COLO668 (cell line): ENCODE measurements around the gene INAVA.

Experiments used
- DNase-seq: peaks from one replicate; lab custom pipeline; 2025; ENCODE audit not compliant: unreplicated experiment; lab: John Stamatoyannopoulos, UW

Gene INAVA

DNA sequence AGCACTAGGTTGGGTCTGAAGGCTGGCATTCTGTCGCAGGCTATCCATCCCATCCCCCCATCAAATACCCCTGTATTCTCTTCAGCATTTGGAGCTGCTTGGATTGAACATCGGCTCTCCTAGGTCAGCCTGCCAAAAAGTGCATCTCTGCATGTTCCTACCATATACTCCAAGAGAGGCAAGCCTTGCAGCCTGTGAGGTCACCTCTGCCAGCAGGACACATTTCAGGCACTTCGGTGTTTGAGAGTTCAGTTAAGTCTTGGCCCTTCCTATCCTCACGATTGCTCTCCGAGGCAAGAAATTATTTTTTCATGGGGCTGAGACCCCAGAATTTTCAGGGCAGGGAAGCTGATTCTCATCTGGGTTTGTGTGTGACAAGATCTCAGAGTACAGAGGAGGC is 19.3 kb upstream of the INAVA start:
- DNase-seq = no peak

DNA sequence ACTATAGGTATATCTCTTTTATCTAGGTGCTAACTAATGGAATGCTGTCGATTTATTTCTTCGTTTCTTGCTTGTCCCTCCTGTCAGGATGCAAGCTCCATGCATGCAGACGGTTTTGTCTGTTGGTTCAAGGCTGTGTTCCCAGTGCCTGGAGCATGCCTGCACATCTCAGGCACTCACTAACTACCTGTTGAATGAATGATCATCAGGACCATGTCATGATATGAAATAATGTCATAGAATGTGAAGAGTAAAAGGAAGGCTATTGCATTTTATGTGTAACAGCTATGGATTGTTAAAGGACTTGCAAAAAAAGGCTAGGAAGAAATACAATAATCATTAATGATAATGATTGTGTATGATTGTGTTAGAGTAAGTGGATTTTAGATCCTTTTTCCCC is 17.7 kb upstream of the INAVA start:
- no peak for DNase-seq

DNA sequence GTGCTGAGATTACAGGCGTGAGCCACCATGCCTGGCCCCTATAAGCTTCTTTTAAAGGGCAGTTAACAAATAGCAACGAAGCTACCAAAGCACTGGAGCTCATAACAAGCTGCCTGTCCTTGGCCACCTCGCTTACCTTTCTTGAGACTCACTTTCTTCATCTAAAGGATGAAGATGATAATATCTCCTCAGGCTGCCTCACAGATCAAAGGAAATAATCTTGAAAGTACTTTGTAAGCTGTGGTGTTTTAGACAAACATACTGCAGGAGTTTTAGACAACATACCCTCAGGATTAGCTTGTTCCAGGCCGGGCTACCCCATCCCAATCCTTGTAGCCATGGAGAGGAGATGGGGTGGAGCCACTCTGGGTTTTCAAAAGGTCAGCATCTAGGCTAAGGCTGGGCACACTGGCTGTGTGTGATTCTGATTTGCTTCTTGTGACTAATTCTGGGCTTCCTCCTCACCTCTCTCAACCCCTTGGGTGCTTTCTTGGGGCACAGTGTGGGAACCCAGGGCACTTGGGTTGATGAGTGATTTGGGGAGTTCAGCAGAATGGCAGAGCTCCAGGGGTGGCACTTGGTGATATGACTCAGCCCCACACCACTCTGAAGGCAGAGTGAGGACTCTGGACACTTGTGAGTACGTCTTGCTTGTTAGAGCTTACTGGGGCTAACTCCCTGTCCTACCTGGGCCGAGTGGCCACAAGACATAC is 16.7 kb upstream of the INAVA start:
- DNase-seq = no peak

DNA sequence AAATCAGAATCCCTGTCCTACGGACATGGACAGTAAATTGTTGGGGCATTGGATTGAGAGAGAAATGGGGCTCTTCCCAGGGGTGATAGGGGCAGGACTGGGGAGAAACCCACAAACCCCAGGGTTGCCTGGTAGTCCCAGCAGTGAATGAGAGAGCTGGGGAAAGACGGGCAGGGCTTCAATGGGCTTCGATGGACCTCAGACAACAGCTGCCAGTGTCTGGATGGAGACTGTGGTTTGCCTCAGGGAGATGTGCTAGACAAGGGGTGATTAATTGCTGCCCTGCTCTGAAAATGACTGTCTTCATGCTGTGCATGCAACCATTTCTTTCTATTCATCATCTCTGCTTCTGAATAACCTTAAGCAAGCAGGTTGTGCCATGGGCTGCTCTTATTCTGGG is 14.5 kb upstream of the INAVA start:
- DNase-seq = no peak

DNA sequence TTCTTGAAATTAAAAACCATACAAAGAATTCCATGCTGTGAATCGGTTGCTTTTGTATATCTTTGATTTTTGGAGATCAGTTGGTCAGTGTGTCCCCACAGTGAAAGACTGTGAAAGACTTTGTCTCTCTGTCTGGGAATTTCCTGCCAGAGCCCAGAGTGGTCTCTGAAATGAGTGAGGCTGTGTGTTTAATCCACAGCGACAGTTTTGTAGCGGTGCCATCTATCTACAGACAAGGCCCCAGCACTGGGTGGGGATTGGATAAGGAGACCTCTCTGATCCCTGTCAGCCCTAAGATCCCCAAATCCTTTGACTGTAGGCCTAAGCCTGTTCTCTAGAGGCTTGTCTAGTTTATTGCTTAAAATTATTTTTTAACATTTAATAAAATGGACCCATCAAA is 11.6 kb upstream of the INAVA start:
- DNase-seq = no peak

DNA sequence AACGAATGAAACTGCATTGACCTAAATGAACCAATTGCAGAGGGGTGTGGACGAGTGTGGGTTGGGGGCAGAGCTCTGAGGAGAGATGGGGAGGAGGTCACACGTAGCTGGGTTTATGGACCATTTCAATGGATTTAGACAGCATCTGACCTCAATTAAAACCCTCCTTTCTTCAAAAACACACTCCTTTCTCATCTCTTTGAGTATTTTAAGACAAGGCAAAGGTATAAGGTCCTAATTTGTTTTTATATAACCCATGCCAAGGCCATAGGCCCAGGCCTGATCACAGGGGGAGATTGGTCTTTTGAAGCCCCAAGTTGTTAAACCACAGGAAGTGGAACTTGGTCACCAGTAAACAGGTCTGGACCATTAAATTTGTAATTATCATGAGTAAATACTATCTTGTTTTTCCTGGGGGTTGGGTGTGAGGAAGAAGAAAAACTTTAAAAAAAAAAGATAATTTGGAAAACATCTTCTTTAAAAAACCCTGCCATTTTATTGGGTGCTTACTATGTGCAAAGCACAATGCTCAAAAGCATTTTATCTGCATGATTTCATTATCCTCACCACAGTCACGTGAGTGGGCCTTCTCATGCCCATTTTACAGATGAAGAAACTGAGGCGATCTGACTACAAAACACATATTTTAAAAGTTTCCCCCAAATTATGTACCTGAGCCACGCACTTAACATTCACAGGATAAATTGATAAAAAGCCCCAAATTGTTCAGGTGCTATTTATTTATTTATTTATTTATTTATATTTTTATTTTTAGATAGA is 8.9 kb upstream of the INAVA start:
- no peak for DNase-seq

DNA sequence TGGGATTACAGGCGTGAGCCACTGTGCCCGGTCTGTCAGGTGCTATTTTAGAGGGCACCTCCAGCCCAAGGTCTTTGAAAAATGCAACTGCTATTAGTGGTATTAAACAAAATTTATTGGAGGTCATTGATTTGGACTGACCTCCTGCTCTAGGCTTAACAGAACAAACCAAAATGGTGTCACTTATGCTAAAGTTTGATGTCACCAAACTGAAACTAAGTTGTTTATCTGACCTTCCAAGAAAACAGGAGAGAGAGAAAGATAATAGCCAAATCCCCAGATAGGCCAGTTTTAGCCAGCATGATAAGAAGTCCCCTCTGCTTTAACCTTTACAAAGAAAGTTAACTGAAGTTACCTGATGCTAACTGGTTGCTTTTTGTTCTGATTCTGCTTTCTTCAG is 8.1 kb upstream of the INAVA start:
- DNase-seq = no peak

DNA sequence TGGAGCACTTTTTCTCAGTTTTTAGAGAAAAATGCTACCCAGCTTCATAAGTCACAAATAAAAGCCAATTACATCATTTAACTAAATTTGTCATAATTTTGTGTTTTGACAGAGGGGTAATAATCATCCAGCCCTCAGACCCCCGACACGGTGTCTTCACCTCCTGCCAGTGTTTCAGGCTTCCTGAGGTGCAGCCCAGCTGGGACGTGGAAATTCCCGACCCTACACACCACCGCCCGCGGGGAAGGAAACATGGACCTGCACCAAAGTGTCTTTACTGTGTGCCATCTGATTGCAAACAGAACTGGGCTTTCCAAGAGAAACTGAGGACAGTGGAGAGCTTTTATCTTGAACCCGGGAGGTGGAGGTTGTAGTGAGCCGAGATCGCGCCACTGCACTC is 7.7 kb upstream of the INAVA start:
- no peak for DNase-seq

DNA sequence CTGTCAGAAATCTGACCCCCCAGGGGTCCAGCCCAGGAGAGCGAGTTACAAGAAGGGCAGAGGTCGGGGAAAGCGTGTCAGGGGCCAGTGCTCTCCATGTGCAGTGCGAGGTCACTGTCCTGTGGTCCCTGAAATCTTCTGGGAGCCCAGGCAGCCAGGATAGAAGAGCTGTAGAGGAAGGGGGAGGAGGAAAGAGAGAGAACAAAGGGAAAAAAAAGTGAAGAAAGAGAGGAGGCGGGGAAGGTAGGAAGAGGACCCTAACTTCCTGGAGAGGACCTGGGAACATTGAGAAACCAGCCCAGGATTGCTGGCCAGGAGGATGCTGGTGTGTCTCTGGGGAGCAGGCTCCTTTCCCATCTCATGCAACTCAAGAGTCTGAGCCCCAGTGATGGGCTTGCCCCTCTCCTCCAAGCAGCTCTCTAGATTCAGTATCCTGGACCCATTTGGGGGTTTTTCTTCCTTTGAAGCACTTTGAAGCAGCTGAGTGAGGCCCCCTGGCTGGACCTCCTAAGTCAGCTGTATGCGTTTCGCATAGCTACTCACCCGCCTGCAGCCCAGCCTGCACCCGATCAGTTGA is 6.8 kb upstream of the INAVA start:
- DNase-seq = no peak

DNA sequence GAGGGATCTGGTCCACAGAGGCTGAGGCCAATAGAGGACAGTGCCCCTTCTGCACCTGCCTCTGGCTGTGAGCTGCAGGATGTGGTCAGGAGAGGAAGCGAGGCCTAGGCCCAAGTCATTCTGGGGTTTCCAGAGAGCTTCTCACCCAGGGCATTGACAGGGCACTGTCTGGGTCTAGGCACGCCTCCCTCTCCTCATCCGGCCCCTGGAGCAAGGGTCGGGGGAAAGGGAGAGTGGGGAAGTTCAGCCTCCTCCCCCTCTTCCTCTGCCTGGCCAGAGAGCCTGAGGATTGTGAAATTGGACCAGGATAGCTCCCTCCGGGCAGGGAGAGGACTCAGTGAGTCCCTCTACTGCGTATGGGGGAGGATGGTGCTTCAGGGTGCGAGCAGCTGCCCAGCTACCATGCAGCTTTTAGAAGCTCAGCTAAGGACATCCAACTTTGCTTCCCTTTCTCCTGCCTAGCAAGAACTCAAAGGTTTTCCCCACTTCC is 6.3 kb upstream of the INAVA start:
- DNase-seq = no peak

DNA sequence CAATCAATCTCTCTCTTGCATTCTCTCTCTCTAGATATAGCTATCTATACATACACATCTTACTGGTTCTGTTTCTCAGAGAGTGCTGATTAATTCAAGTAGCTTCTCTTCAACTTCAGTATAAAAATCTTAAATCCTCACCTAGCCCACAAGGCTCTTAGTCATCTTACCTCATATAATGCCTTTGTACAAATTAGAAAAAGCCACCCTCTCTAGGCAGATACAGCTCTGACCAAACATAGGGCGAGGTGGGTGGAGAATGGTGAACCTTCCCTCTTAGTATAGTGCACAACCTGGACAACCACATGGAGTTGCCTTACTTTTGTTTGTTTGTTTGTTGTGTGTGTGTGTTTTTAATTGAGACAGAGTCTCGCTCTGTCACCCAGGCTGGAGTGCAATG is 5.1 kb upstream of the INAVA start:
- DNase-seq = no peak

DNA sequence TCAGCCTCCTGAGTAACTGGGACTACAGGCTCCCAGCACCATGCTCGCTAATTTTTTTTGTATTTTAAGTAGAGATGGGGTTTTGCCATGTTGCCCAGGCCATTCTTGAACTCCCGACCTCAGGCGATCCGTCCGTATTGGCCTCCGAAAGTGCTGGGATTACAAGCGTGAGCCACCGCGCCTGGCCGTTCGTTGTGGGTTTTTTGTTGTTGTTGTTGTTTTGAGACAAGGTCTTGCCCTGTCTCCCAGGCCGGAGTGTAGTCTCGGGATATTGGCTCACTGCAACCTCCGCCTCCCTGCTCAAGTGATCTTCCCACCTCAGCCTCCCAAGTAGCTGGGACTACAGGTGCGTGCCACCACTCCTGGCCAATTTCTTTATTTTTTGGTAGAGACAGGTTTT is 4.7 kb upstream of the INAVA start:
- DNase-seq = no peak

DNA sequence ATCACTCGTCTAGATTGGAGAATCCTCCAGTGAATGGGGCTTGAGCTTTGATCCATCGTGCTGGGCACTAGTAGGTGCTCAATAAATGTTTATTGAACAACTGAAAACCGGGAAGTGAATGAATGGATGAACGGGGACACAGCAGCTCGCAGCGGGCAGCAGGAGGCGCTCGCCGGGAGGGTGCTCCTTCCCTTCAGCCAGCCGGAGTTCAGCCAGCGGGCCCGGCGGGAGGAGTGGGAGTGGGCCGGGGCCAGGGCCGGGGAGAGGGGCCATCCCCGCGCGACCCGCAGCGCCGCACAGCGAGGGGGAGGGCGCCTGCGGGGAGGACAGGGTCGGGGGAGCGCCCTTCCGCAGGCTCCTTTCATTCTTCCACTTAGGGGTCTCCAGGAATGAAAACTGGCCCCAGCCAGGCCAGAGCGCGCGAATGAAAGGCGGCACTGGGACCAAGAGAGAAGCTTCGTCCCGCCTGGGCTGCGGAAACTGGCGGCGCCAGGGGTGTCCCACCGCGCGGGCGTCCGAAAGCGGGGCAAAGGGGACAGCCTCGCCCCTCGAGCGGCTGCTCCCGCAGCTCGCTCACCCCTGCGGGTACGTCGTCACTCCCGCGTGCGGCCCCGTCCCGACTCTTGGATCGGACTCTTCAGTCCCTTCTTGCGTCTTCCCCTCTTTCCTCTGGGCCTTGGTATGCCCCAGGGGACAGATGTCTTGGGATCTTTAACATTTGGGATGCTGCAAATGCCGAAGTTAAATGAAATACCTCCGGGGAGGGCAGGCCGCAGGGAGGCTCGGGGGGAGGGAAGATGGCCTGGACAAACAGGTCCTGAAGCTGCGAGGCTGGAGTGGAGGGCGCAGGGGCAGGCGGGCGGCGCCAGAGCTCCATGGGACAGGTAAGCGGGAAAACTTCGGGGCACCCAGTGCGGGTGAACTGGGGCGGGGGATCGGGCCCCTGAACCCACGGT is 3.6 kb upstream of the INAVA start:
- DNase-seq = peak; percentile 50

DNA sequence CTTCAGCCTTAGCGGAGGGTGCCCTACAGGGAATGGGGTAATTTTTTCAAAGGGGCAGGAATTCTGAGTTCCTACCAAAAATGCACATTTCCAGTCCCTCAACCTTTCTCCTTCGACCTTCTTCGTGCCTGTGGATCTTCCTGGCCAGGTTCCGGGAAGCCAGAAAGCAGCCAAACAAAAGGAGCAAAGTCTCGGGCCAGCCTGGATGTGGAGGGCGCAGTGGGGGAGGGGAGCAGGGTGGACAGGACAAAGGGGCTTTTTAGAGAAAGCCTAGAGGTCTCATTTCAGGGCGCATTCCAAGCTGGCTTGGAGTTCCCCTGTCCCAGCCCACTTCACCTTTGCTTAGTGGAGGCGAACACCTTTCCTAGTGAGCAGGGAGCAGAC is 2.9 kb upstream of the INAVA start:
- DNase-seq = no peak

DNA sequence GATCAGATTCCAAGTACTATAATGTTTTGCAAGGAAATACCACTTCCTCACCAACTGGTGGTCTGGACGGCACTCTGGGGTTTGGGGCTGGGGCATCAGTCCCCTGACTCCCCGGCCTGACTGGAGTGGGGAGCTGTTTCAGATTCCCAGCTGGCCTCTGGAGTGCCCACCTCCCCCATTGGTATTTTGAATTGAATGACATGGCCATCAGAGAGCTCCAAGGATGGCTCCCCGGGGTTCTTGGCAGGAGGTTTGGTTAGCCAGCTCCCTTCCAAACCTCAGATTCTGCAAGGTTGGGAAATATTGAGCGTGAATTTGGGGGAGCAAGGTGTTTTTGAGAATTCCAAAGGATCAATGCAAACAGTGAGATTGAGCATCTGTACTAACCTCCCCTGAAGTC is 2.2 kb upstream of the INAVA start:
- DNase-seq = no peak

DNA sequence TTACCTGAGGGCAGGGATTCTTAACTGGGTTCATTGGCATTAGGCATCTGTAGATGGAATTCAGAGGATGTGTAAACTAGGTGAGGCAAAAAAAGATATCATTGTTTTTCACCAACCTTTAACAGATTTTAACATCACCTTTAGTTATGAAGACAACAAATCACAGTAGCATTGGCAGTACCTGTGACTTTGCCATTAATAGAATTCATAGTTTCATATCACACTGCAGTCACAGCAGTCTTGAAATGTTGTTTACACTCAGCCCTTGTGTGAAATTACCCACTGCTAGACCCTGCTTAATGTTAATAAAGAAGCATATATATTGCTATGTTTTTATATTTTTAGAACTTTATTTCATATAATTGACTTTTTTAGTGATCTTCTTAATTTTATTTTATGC is 1.7 kb upstream of the INAVA start:
- no peak for DNase-seq

DNA sequence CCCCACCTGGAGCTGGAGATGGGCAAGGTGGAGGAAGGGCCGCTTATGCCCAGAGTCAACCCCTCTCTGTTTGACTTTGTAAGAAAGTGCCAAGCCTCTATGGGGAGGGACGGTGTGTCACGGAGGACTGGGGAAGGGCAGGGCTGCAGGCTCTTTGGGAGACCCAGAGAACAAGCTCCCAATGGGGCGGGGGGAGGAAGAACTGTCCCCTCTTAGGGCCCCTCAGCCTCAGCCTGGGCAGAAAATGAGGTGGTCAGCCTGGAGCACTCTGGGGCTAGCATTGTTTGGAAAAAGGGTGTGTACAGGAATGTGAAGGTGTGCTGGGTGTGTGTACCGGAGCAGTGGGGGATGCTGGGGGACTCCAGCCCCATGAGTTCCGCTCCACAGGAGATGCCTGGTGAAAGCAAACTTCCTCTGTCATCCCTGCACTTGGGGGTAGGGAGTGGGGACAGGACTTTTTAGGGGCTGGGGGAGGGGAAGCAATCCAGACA is 1.2 kb upstream of the INAVA start:
- no peak for DNase-seq

DNA sequence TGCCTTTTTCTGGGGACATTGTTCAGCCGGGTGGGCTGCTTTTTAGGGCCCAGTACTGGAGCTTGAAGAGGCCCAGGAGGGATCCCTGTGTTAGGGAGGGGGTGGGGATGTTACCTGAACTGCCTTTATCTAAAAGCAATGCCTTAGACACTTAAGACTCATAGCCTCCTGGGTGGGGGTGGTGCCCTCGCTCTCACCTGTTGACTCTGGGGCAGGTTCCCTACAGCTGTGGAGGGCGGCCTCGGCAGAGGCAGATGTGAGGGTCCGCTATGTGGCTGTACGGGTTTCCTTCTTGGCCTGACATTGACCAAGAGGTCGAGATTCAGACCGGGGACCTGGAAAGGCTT is 716 bp downstream of the INAVA start:
- no peak for DNase-seq

DNA sequence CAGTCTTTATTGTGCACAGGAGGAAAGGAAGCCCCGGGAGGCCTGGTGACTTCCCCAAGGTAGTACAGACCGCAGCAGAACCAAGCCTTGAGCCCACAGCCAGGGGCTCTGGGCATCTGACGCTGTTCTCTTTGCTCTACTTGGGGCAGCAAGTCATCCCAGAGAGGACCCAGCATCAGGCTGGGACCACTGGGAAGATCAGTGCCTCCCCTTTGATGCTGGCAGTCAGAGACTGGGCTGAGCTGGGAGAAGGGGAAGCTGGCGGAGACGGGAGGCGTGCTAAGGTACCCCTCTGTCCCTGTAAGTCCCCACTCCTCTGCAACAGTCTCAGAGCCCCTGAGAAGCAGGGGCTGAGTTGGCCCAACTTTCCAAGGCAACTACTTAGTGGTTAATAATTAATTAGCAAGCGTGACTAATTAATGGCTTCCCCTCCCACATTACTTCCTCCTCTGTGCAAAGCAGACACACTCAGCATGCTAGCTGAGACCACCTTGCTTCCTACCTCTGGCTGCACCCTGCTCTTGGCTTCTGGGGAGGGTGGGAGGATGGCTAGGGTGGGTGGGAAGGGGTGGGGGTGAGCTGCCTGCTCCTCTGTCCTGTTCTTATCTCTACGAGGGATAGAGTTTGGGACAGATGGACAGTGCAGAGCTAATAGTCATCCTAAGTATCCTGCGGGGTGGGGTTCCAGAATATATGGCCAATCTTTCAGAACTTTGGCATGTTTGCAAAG is 1.3 kb downstream of the INAVA start:
- DNase-seq = no peak

DNA sequence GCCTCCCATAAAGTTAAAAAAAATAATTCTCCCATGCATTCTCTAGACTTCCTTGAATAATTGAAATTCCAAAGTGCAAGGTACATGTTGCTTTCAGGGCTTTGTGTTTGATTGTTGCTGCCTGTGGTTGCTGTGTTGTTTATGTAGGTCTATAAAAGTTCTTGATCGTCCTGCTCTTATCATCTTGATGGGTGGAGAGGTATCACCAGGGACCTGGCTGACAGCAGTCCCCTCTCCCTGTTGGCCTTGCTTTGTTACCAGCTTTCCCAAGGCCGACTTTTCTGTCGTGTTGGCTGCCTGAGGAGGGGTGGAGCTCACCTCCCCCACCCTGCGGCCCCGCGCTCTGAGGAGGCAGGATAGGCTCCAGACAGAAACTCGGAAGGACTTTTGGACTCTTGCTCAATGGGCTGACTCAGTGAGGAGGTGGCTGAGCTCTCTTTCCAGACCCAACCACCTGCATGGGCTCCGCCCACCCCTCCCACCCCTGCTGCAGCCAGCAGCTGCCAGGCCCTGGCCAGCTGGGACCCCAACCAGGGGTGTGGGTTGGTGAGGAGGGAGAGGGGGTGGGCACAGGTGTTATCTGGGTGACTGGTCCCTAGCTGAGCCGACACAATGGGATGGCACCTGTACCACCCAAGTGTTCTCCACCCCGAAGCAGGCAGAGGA is 2.0 kb downstream of the INAVA start:
- DNase-seq = peak; percentile 36
